Liver (tissue), 3 donors: ENCODE data around the gene PCSK1.

ENCODE experiments used
- CTCF ChIP-seq: fragments of 150-350 bp; IDR thresholded peaks from 2 replicates; pipeline ENCODE4 v1.5.1; 2017; ENCODE audit warnings: improper control_type of control experiment, low read depth, low read length; ENCODE audit not compliant: missing input control
- EGR1 ChIP-seq, 2 donors: IDR thresholded peaks; 2 replicates each; pipeline ENCODE4 v1.6.1; 2016 to 2018; ENCODE audit warnings: antibody characterized with exemption in 2 of 2, low read depth in 2 of 2
- GABPA ChIP-seq, 2 donors: IDR thresholded peaks in 1 of 2; conservative IDR thresholded peaks in 1 of 2; 2 replicates each; pipeline ENCODE4 v1.6.1; 2016; ENCODE audit warnings: antibody characterized with exemption in 2 of 2, mild to moderate bottlenecking in 1 of 2, moderate library complexity in 1 of 2
- RAD21 ChIP-seq, 2 donors: IDR thresholded peaks; 2 replicates each; pipeline ENCODE4 v1.6.1; 2016; ENCODE audit warnings: antibody characterized with exemption in 2 of 2, mild to moderate bottlenecking in 2 of 2
- REST ChIP-seq: IDR thresholded peaks from 2 replicates; pipeline ENCODE4 v1.6.1; 2016; ENCODE audit warnings: antibody characterized with exemption, mild to moderate bottlenecking
- TAF1 ChIP-seq: conservative IDR thresholded peaks from 2 replicates; pipeline ENCODE4 v1.6.1; 2016; ENCODE audit warnings: antibody characterized with exemption, mild to moderate bottlenecking
- YY1 ChIP-seq: IDR thresholded peaks from 2 replicates; pipeline ENCODE4 v1.6.1; 2016; ENCODE audit warnings: antibody characterized with exemption, mild to moderate bottlenecking
- donor health status: healthy.
- donor health status: healthy.

- TF ChIP-seq CTCF = no peak
- TF ChIP-seq EGR1 (IDR thresholded peaks at IDR 0.05; ENCODE audit: low read depth in 2 of 2) = no peak
- TF ChIP-seq YY1 = no peak
- peak; percentile 100 for TF ChIP-seq REST
- no peak for TF ChIP-seq GABPA (IDR thresholded peaks at IDR 0.05 in 1 of 2, conservative IDR thresholded peaks at IDR 0.05 in 1 of 2)
- no peak for TF ChIP-seq TAF1
- peak; percentile 14 to 22 for TF ChIP-seq RAD21 (IDR thresholded peaks at IDR 0.05)
Measured at GRCh38 chr5:96434201-96434645, 1.2 kb upstream of the PCSK1 start.
